DMS79 (cell line): Measurements from ENCODE around the gene B3GNT9.

Source experiments
- DNase-seq: peaks from one replicate; lab custom pipeline; 2025; lab: John Stamatoyannopoulos, UW

Gene B3GNT9

DNA sequence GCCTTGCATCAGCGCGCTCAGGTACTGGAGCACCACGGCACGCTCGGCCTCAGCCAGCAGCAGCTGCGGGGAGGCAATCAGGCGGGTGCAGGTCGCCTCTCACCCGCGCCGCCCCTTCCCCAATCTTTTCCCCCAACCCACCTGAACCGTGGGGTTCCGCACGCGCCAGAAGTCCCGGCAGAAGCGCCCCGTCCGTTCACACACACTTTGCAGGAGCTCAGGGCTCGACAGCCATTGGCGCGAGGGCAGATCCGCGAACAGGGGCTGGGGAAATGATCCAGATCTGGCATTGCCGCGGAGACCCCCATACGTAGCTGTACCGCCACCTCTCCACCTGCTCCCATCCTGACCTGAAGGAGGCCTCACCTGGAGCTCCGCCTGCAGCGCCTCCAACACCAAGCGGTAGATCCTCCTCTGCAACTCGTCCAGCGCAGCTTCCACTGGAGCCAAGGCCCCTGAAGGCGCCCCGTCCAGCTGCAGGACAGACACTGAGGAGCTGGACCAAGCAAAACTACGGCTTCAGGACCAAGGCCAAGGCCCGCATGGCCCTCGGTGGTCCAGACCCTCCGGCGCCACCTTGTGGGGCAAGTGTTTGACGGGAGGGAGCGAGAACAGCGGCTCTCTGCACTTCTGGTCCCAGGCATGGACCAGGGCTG lies 34.3 kb upstream of the B3GNT9 start:
- peak; percentile 21 for DNase-seq

DNA sequence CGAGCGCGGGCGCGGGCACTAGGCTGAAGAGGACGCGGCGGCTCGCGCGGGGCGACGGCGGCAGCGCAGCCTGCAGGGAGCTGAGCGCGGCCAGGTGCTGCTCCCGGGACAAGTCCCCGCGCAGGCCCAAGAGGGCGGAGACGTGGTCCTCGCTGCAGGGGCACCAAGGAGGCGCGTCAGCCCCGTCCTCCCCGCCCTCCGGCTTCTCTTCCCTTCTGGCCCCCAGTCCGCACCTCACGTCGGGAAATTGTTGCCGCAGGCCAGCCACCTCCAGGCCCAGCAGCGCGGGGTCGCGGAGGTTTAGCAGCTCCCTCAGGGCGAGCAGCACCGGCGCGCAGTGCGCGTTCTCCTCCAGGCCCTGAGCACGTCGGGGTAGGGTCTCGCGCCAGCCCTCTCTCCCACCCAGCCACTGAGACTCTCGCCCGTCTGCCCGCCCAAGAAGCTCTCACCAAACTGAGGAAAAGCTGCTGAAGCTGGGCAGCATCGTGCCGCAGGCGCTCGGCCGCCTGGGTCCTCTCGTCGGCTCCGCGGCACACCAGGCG lies 33.7 kb upstream of the B3GNT9 start:
- peak; percentile 31 for DNase-seq

DNA sequence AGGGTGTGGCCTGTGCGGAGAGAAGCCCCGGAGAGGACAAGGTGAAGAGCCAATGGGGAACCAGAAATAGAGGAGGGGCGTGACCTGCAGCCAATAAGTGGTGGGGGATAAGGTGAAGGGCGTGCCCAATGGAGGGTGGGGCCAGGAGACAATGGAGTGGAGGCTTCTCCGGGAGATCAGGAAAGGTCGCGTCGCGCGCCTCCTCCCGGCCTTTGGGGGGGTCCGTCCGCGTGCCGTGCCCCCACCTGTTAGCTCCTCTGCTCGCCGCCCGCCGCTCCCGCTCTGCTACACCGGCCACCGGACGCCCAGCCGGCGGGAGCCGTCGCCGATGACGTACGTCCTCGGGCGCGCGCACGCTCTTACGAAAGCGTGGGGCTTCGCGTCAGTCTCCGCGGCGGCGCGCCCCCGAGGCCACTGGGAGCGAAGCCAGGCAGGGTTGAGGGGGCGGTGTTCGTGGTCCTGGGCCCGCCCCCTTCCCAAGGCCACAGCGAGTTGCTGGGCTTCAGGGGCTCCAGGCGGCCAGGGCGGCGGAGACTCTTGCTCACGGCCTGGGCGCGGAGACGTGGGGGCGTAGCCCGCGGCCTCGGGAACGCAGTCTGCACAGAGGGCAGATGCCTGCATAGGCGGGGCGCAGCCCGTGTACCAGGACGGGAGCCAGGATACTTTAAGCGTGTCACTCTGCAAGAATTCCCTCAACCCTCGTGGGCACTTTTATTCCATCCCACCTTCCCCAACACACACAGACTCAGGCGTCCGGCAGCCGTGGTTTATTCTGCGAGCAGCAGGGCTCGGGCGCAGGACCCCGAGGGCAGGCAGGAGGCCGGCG lies 33.0 kb upstream of the B3GNT9 start, which contains the start of gene MATCAP1:
Gene MATCAP1 (minus strand): TSS at position 337 of the 826 bp plus-strand sequence. CDS start 3,353 bp downstream, outside the sequence.
- peak; percentile 88 for DNase-seq

DNA sequence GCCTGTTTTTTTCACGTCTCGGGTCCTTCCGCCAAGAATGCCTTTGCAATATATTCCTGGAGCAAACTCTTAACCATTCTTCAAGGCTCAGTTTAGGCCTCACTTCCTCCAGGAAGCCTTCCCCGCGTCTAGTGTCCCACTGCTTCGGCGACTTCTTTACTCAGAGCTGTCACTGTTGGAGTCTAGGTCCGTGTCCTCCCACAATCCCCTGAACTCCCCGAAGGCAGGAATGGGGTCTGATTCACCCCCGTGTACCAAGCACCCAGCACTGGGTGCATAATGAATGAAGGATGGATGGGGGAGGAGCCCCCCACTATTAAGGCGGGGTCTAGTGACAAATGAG lies 32.5 kb upstream of the B3GNT9 start:
- no peak for DNase-seq

DNA sequence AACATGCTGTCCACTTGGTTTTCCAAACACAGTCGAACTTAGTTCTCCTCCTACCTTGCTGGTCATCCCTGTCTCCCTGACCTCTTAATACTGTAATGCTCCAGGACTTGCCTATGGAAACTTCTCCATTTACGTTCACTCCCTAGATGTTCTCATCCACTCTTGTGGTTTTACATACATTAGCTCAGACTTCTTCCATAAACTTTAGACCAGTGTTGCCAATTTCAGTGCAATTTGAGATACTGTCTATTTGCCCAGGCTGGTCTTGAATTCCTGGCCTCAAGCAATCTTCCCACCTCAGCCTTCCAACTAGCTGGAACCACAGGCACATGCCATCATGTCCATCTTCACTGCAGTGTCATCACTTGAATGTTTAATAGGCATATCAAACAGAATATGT lies 31.5 kb upstream of the B3GNT9 start:
- no peak for DNase-seq

DNA sequence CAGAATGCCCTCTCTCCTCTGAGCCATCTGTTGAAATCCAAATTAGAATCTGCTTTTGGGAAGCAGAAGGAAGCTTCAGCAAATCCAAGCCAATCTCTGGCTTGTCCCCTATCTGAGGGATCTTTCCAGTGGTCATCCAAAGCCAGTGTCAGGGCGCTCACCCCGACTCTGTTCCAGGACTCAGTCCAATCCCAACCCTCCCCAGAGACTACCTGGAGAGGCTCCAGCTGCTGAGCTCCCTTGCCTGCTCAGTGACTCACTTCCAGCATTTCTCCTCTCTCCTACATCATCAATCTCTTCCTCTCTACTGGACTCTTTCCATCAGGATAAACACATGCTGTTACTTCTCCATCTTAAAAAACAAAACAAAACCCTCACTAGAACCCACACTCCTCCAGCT lies 30.5 kb upstream of the B3GNT9 start:
- no peak for DNase-seq

DNA sequence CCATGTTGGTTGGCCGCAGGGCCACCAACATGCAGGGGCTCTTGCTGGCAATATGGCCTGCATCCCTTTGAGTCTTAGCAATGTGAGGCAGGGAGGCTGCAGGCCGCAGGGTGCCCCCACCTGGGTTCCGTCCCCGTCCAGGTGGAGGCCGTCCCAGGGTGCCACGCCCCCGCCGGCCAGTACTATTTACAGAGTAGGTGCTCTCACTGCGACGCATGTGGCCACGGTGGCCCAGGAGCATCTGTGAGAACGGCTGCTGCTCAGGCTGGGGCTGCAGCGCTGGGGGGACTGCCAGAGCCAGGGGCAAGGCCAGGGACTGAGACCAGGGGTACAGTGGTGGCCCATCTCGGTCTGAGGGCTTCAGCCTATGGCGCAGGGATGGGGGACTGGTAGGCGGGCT lies 29.4 kb upstream of the B3GNT9 start:
- DNase-seq = no peak

DNA sequence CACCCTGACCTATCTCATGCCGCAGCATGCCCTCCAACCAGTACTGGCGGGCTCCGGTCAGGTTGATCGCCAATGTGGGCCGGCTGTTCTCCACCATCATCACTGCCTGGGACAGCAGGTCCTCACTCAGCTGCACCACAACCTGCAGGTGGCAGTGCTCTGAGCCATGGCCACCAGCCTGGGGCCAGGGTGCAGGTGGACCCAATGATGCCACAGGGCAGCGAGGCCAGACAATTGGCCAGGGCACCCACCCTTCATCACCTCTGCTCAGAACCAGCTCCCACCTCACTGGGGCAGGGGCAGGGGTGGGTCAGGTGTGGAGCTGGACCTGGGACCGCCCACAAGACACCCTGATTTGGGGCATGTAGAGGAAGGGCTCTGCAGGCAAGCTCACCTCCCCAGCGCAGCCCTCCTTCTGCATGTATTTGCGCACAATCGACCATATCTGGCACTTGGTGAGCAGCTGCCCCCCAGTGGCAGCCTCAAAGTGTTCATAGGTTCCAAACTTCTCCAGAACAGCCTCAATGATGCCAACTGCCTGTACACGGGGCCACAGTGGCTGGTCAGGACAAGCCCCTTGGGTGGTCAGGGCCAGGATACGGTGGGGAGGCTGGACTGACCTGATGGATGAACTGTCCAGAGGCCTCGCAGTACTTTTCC lies 28.8 kb upstream of the B3GNT9 start:
- DNase-seq = no peak

DNA sequence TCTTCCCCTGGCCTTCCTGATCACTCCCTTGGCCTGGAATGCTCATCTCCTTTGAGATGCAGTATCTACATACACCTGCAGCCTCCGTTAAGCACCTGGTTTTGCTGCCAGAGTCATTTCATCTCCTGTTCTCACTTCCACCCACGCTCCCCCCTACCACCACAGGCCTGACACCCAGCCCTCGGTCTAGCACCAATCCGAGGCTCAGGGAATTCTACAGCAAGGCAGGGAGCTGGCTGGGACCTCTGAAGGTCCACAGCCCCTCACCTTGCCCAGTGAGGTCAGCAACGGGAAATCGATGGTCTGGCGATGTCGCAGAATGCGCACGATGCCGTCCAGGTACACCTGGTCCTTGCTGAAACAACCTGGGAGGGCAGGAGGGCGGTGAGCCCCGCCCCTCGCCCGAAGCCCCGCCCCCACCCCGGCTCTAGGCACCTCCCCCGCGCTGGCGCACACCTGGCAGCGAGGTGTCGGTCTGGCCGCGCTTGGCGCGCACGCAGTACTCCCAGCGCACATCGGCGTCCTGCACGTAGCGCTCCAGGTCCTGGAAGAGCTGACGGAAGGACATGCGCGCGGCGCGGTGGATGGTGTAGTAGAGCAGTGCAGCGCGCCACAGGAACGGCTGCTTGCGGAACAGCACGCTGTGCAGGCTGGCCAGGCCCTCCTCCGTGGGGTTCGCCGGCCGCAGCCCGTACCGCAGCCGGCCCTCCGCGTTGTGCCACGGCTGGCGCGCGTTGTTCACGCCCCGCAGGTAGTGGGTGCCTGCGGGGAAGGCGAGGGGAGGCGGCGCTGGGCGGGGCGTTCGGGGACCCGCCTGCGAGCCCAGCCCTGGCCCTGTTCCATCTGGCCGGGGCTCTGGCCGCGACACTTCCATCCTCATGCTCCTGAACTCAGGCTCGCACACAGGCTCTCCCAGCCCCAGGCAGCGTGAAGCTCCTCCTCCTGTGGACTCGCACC lies 27.2 kb upstream of the B3GNT9 start:
- DNase-seq = peak; percentile 61

DNA sequence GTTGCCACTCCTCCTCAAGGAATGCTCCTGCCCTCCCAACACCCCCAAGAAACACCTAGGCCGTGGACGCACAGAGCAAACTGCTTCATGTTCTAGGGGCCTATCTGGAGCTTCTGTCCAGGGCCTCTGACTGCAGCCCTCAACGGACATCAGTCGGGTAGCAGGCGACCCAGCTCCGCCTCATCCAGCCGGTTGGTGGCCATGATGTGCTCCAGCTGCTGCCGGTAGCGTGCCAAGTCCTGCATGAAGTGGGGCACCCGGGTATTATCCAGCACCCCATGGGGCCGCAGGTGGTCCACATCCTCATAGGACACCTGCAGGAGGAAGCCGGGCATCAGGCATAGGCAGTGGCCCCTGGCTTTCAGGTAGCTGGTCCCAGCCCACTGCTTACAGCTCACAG lies 25.9 kb upstream of the B3GNT9 start:
- DNase-seq = no peak

DNA sequence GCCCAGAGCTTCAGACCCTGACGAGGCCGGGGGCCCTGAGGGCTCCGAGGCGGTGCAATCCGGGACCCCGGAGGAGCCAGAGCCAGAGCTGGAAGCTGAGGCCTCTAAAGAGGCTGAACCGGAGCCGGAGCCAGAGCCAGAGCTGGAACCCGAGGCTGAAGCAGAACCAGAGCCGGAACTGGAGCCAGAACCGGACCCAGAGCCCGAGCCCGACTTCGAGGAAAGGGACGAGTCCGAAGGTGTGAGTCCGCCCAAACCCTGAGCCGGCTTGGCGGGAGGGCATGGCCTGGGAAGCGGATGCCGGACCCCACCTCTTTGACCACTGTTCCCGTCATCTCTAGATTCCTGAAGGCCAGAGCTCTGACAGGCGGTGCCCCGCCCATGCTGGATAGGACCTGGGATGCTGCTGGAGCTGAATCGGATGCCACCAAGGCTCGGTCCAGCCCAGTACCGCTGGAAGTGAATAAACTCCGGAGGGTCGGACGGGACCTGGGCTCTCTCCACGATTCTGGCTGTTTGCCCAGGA lies 24.0 kb upstream of the B3GNT9 start:
- DNase-seq = no peak

DNA sequence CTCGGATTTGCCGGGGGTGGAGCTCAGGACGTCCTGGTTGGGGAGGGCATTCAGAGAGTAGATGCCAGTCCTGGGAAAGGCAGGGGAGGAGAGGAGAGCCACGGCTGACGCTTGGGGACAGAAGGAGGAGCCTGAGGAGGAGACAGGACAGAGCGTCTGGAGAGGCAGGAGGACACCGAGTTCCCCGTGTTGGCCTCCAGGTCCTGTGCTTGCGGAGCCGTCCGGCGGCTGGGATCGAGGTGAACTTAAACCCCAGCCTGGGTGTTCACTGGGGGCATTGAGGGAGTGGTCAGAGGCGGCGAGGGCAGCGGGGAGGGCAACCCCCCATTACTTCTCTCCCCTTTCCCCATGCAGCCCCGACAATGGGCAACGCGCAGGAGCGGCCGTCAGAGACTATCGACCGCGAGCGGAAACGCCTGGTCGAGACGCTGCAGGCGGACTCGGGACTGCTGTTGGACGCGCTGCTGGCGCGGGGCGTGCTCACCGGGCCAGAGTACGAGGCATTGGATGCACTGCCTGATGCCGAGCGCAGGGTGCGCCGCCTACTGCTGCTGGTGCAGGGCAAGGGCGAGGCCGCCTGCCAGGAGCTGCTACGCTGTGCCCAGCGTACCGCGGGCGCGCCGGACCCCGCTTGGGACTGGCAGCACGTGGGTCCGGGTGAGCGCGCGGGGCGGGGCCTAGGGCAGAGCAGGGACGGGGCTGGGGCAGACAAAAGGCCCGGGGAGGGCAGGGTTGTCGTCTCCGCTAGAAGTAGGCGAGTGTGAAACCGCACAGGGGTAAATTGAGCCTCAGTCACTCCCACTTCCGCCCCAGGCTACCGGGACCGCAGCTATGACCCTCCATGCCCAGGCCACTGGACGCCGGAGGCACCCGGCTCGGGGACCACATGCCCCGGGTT lies 23.3 kb upstream of the B3GNT9 start:
- DNase-seq = peak; percentile 39

DNA sequence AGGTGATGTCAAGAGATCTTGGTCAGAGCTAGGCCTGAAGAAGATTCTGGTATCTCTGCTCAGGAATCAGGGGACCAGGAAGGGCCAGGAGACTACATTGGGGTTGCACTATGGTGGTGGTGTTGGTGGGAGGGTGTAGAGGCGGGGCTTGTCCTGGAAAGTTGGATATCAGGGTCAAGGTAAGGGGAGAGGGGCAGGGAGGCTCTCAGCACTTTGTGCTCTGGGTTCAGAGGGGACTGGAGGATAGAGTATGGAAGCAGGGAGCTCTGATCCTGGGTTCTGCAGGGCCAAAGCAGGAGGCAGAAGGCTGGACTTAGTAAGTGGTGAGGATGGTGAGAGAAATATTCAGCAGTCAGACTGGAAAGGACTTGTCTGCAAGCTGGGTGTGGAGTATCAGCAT lies 22.5 kb upstream of the B3GNT9 start:
- DNase-seq = no peak

DNA sequence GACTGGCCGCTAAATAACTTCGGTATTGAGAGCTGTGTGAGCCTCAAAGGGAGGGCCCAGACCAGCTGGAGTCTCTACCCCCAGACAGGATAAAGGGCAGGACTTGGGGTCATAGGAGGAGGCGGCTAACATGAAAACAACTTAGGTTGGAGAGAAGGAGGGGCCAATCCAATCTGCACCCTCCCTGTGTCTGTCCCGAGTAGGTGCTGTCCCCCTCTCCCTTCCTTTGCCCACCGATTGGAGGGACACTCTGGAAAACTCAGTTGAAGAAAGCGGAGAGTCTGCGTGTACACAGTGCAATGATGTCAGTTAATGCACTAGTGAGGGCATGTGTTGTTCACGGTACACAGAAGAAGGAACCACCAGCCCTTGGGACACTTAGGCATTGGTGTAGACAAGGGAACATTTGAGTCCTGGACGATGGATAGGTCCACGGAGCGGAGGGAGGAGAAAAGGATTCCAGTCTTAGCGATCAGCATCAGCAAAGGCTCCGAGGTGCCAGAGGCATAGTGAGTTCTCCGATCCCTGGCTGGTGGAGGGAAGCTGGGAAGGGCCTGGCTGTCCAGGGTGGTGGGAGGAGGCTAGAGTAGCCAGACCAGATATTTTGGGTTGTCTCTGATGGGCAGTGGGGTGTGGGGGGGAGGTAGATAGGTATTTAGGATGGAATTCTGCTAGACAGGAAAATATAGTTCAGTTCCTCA lies 20.3 kb upstream of the B3GNT9 start:
- no peak for DNase-seq

DNA sequence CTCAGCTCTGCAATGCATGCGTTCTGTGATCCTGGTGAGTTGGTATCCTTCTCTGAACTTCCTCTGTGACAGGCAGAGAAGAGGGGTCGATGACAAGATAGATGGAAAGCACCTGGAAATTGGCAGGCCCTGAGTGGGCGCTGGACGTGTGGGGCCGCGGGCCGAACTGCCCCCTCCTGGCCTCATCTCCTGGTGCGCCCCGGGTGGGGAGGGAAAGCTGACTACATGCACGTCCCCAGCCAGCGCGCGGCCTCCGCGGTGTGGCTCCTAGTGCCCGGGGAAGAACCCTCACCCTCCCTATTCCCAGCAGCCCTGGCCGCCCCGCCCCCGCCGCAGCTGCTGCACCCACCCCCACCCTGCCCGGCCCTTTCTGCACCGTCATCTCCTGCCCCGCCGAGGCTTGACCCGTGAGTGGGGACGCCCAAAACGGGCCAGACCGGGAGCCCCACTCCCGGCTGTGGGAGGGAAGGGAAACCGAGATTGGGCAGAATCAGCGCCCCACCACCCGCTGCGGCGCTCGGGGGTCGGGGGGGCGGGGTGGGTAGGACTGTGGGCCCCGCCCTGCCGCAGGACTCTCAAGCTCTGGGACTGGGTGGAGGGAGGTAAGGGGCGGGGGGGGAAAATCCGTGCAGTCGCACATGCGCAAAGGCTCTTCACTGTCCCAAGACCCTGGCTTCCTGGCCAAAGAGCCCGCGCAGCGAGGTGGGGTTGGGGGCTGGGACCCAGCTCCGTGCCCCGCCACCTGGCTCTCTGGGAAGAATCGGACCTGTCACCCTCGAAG lies 19.6 kb upstream of the B3GNT9 start, which contains the start of gene NOL3:
Gene NOL3 (plus strand): TSS at position 371 of the 781 bp plus-strand sequence.
- peak; percentile 53 for DNase-seq

DNA sequence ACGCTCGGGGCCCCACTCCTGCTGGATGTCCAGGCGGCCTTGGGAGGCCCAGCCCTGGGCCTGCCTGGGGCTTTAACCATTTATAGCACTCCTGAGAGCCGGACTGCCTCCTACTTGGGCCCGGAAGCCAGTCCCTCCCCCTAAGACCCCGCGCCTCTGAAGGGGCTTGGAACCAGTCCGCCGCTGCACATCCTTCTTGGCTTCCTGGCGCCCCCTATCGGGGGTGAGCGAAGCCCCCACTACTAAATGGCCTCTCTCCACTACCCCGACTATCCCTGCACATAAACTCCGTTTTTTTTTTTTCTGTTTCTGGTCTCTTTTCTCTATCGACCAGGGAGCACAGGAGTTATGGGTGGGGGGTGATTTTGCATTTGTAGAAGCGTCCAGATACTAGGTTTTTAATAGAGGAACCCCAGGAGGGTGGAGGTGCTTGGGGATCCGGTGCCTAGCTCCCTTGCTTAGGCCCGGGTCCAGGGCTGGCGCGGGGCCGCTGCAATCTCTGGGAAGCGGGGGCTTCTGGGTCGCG lies 18.9 kb upstream of the B3GNT9 start:
- no peak for DNase-seq

DNA sequence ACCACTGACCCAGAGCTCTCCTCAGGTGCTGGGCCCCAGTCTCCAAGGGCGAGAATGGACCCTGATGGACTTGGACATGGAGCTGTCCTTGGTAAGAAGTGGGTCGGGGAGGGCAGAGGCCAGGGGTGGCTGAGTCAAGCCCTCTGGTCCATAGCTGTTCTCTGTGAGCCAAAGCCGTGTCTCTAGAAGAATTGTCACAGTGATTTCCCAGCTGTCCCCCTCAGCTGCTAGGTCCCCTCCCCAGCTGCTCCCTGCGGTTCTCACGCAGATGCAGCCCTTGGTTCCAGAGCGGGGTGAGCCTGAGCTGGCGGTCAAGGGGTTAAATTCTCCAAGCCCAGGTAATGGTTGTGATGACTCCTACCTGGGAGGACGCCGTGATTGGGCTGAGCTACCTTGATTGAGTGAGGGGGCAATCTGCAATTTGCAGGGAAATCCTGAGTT lies 18.2 kb upstream of the B3GNT9 start:
- no peak for DNase-seq

DNA sequence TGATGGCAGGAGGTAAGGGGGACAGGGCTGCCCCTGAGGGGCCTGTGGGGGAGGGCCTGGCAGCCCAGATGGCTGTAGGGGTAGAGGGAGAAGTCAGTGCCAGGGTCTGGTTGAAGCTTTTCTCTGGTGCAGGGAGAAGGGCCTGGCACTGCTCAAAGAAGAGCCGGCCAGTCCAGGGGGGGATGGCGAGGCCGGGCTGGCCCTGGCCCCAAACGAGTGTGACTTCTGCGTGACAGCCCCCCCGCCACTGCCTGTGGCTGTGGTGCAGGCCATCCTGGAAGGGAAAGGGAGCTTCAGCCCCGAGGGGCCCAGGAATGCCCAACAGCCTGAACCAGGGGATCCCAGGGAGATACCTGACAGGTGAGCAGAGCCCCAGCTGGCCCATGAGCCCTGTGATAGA lies 16.8 kb upstream of the B3GNT9 start:
- DNase-seq = no peak
